NCI-H146 (cell line): ENCODE measurements around the gene RBPJL.

Source experiments
- DNase-seq: peaks from one replicate; lab custom pipeline; 2025; lab: John Stamatoyannopoulos, UW

The RBPJL gene

GRCh38 chr20:45361793-45362192 lies 55.2 kb downstream of the RBPJL start:
- DNase-seq: no peak

- DNase-seq: peak; percentile 99
These were observed 56.4 kb downstream of the RBPJL start, which contains the start of gene SYS1 for GRCh38 chr20:45362804-45363610. Gene SYS1 (plus strand): TSS chr20:45363156. CDS start chr20:45363532, 376 bp downstream.

- no peak for DNase-seq
These were observed 57.2 kb downstream of the RBPJL start for GRCh38 chr20:45363611-45364492.

- DNase-seq: no peak
These were observed 58.9 kb downstream of the RBPJL start for GRCh38 chr20:45365444-45365970.

- no peak for DNase-seq
These were observed 59.6 kb downstream of the RBPJL start for GRCh38 chr20:45366192-45366591.

- no peak for DNase-seq
These were observed 60.0 kb downstream of the RBPJL start for GRCh38 chr20:45366631-45367030.

- no peak for DNase-seq
These were observed 60.5 kb downstream of the RBPJL start for GRCh38 chr20:45367126-45367525.
